Measurements from ENCODE around the gene HDAC9.

DNA sequence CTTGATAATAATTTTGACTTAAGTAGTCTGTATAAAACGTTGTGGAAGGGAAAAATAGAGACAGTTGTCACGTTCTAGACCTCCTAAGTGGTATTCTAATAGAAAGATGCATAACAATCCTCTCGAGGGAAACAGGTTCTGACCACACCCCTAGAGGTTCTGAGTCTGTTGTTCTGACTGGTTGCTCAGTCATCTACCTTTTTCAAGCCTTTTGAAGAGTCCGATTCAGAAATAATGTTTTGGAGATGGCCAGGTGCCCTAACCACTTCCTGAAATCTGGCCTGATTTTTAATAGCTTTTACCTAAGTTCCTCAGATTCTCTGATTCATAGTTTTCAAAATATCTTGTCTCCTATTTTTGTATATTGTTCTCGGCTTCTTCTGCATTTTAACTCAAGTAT is 175.6 kb downstream of the HDAC9 start:
- TF ChIP-seq, protein P1, sequence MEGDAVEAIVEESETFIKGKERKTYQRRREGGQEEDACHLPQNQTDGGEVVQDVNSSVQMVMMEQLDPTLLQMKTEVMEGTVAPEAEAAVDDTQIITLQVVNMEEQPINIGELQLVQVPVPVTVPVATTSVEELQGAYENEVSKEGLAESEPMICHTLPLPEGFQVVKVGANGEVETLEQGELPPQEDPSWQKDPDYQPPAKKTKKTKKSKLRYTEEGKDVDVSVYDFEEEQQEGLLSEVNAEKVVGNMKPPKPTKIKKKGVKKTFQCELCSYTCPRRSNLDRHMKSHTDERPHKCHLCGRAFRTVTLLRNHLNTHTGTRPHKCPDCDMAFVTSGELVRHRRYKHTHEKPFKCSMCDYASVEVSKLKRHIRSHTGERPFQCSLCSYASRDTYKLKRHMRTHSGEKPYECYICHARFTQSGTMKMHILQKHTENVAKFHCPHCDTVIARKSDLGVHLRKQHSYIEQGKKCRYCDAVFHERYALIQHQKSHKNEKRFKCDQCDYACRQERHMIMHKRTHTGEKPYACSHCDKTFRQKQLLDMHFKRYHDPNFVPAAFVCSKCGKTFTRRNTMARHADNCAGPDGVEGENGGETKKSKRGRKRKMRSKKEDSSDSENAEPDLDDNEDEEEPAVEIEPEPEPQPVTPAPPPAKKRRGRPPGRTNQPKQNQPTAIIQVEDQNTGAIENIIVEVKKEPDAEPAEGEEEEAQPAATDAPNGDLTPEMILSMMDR (IDR thresholded peaks at IDR 0.05; ENCODE audit: poor library complexity), result no peak
- TF ChIP-seq EZH2 (IDR thresholded peaks at IDR 0.05; ENCODE audit: borderline replicate concordance) (no peak), EZH2phosphoT487 (IDR thresholded peaks at IDR 0.05; ENCODE audit: low read depth, severe bottlenecking, unreplicated experiment) (no peak)

Data from hepatocyte (in vitro differentiated cells).